Right atrium auricular region (tissue), 2 donors: ENCODE results near the gene PCARE. TPM values are rescaled to one million over a fixed set of nuclear protein-coding genes. Genes with fewer than 3 reads are reported as not detected.

ENCODE experiments used
- DNase-seq: peaks from one replicate; pipeline ENCODE4 v3.0.0-alpha.2; 2019; ENCODE audit warnings: low spot score
- H3K27ac ChIP-seq, 2 donors: fragments of 200-600 bp; sonication (generic); 1 replicate in 1 of 2; 2 replicates in 1 of 2; pipeline ENCODE4 v1.5.1; 2016 to 2019
- H3K27me3 ChIP-seq, 2 donors: fragments of 200-600 bp; sonication (generic); one replicate each; pipeline versions ENCODE4 v1.5.1 to v1.6.0; 2017 to 2019
- H3K36me3 ChIP-seq: fragments of 200-600 bp; sonication (generic); one replicate; pipeline ENCODE4 v1.5.1; 2016
- H3K4me1 ChIP-seq, 2 donors: fragments of 200-600 bp; sonication (generic); one replicate each; pipeline versions ENCODE4 v1.5.1 to v1.6.0; 2017 to 2019
- H3K4me3 ChIP-seq, 2 donors: fragments of 200-600 bp; sonication (generic); 1 replicate in 1 of 2; 2 replicates in 1 of 2; pipeline ENCODE4 v1.5.1; 2017 to 2019; ENCODE audit warnings: mild to moderate bottlenecking in 1 of 2, moderate library complexity in 1 of 2
- H3K9me3 ChIP-seq, 2 donors: fragments of 200-600 bp; sonication (generic); one replicate each; pipeline ENCODE4 v1.5.1; 2019
- CTCF ChIP-seq, 2 donors: fragments of 200-600 bp; sonication (generic); IDR thresholded peaks; one replicate each; pipeline ENCODE4 v1.5.1; 2019; ENCODE audit warnings: antibody characterized with exemption in 2 of 2
- total RNA-seq, 2 donors: library from RNA; depleted of rRNA; stranded (reverse); fragments of >200 nt; gene quantifications; one replicate each; pipeline ENCODE4 v1.1.0, GENCODE V29; 2016

The PCARE gene
- total RNA-seq, 2 donors from 2014 or later = 0.79 to 2.2 TPM

- Histone ChIP-seq H3K4me1 (peaks cover 0 to 10% of the 10 kb centered on the region in 2 donors), H3K27ac (peak overlapping the region; percentile 64 to 83), H3K27me3 (no peaks in the 10 kb centered on the region), H3K36me3 (no peaks in the 10 kb centered on the region), H3K4me3 (no peak overlapping the region), H3K9me3 (peaks cover 0 to 3% of the 10 kb centered on the region in 2 donors)
- TF ChIP-seq CTCF (IDR thresholded peaks at IDR 0.05) = no peak
- DNase-seq = no peak
Observed at GRCh38 chr2:29073933-29074332, 390 bp downstream of the PCARE start.

- Histone ChIP-seq H3K36me3 (no peaks in the 10 kb centered on the region), H3K27ac (peak overlapping the region; percentile 64 to 83), H3K9me3 (no peaks in the 10 kb centered on the region), H3K27me3 (no peaks in the 10 kb centered on the region), H3K4me3 (no peak overlapping the region), H3K4me1 (peaks cover 0 to 10% of the 10 kb centered on the region in 2 donors)
- no peak for TF ChIP-seq CTCF (IDR thresholded peaks at IDR 0.05)
- DNase-seq = no peak
Observed at GRCh38 chr2:29072971-29073725, 1.2 kb downstream of the PCARE start.

GRCh38 chr2:29072251-29072650 is 2.1 kb downstream of the PCARE start:
- Histone ChIP-seq H3K4me3 (no peak overlapping the region), H3K36me3 (no peaks in the 10 kb centered on the region), H3K4me1 (peaks cover 0 to 10% of the 10 kb centered on the region in 2 donors), H3K27ac (peak overlapping the region in 1 of 2 donors; percentile 83), H3K9me3 (no peaks in the 10 kb centered on the region), H3K27me3 (no peaks in the 10 kb centered on the region)
- TF ChIP-seq CTCF (IDR thresholded peaks at IDR 0.05) = no peak
- no peak for DNase-seq

- Histone ChIP-seq H3K9me3 (no peaks in the 10 kb centered on the region), H3K4me3 (no peak overlapping the region), H3K27ac (peak overlapping the region in 1 of 2 donors; percentile 75), H3K36me3 (no peaks in the 10 kb centered on the region), H3K27me3 (no peaks in the 10 kb centered on the region), H3K4me1 (peaks cover 0 to 10% of the 10 kb centered on the region in 2 donors)
- DNase-seq = no peak
- no peak for TF ChIP-seq CTCF (IDR thresholded peaks at IDR 0.05)
Observed at GRCh38 chr2:29071032-29071975, 3.0 kb downstream of the PCARE start.

- Histone ChIP-seq H3K4me1 (peaks cover 0 to 11% of the 10 kb centered on the region in 2 donors), H3K36me3 (no peaks in the 10 kb centered on the region), H3K27ac (peak overlapping the region in 1 of 2 donors; percentile 75), H3K27me3 (no peaks in the 10 kb centered on the region), H3K9me3 (no peaks in the 10 kb centered on the region), H3K4me3 (peak overlapping the region in 1 of 2 donors; percentile 20)
- TF ChIP-seq CTCF (IDR thresholded peaks at IDR 0.05) = no peak
- no peak for DNase-seq
Observed at GRCh38 chr2:29070526-29070925, 3.8 kb downstream of the PCARE start.
